DND-41 (cell line): ENCODE data around the gene GDF9.

Source experiments
- ATAC-seq: fragments of 200-7000 bp; cut with Tn5 transposase; 3 replicates; pipeline ENCODE4 v1.9.1; 2021; ENCODE audit warnings: low read depth; ENCODE audit not compliant: insufficient read depth
- DNase-seq: peaks from one replicate; pipeline ENCODE4 v3.0.0-alpha.2; 2020
- H2AFZ ChIP-seq: 2 replicates; pipeline ENCODE4 v1.6.0; 2012; ENCODE audit warnings: low read depth, low read length
- H3K27ac ChIP-seq: 2 replicates; pipeline ENCODE4 v1.5.1; 2012; ENCODE audit warnings: low read length, inconsistent platforms
- H3K27me3 ChIP-seq: fragments of 200-600 bp; sonication (generic); 2 replicates; pipeline ENCODE4 v1.6.0; 2012; ENCODE audit warnings: low read length, mild to moderate bottlenecking, inconsistent platforms; ENCODE audit not compliant: insufficient read depth, poor library complexity
- H3K36me3 ChIP-seq: 2 replicates; pipeline ENCODE4 v1.5.1; 2012; ENCODE audit warnings: low read length, inconsistent platforms; ENCODE audit not compliant: insufficient read depth
- H3K4me1 ChIP-seq: 2 replicates; pipeline ENCODE4 v1.5.1; 2012; ENCODE audit warnings: mild to moderate bottlenecking, low read length; ENCODE audit not compliant: insufficient read depth
- H3K4me2 ChIP-seq: 2 replicates; pipeline ENCODE4 v1.6.0; 2012; ENCODE audit warnings: mild to moderate bottlenecking, moderate library complexity, low read length, inconsistent platforms; ENCODE audit not compliant: insufficient read depth
- H3K4me3 ChIP-seq, 2 experiments: fragments of 200-600 bp in 1 of 2; shearing (Covaris generic) in 1 of 2; 2 replicates each; pipeline ENCODE4 v1.5.1; 2012 to 2016; ENCODE audit warnings: inconsistent platforms in 2 of 2, low read length in 2 of 2, mild to moderate bottlenecking in 2 of 2, low read depth in 1 of 2, moderate library complexity in 1 of 2
- H3K79me2 ChIP-seq: 2 replicates; pipeline ENCODE4 v1.6.0; 2012; ENCODE audit warnings: low read length, inconsistent platforms; ENCODE audit not compliant: insufficient read depth
- H3K9ac ChIP-seq: 2 replicates; pipeline ENCODE4 v1.6.0; 2012; ENCODE audit warnings: low read depth, mild to moderate bottlenecking, inconsistent platforms, low read length, moderate library complexity
- H3K9me3 ChIP-seq: 2 replicates; pipeline ENCODE4 v1.5.1; 2012; ENCODE audit warnings: low read length, moderate library complexity, mild to moderate bottlenecking, inconsistent platforms; ENCODE audit not compliant: insufficient read depth, severe bottlenecking
- H4K20me1 ChIP-seq: 2 replicates; pipeline ENCODE4 v1.6.0; 2012; ENCODE audit warnings: low read length; ENCODE audit not compliant: insufficient read depth
- CTCF ChIP-seq: IDR thresholded peaks from 2 replicates; pipeline ENCODE4 v1.5.1; 2012; ENCODE audit warnings: borderline replicate concordance, low read length, moderate library complexity, mild to moderate bottlenecking; ENCODE audit not compliant: poor library complexity, severe bottlenecking; ENCODE audit errors: extremely low read depth
- EZH2 ChIP-seq: IDR thresholded peaks from 3 replicates; pipeline ENCODE4 v1.6.1; 2012; ENCODE audit warnings: borderline replicate concordance, low read depth, mild to moderate bottlenecking, moderate library complexity, low read length, inconsistent platforms; ENCODE audit not compliant: severe bottlenecking

GDF9 gene

GRCh38 chr5:132816554-132816953 lies 49.7 kb downstream of the GDF9 start:
- H3K27ac ChIP-seq, result no peak overlapping the region
- no peaks in the 10 kb centered on the region for H3K79me2 ChIP-seq
- DNase-seq (no peak), ATAC-seq (no peak)
- H3K4me1 ChIP-seq, result no peaks in the 10 kb centered on the region
- no peak overlapping the region for H3K4me2 ChIP-seq
- peaks cover 3% of the 10 kb centered on the region for H3K27me3 ChIP-seq
- TF ChIP-seq CTCF, result no peak
- TF ChIP-seq EZH2, result no peak
- H4K20me1 ChIP-seq, result no peaks in the 10 kb centered on the region
- H3K36me3 ChIP-seq, result no peaks in the 10 kb centered on the region
- H3K9me3 ChIP-seq, result no peaks in the 10 kb centered on the region
- H3K9ac ChIP-seq, result no peak overlapping the region
- H2AFZ ChIP-seq, result no peak overlapping the region
- no peak overlapping the region for H3K4me3 ChIP-seq

GRCh38 chr5:132816083-132816482 lies 50.2 kb downstream of the GDF9 start:
- TF ChIP-seq EZH2 (no peak), CTCF (no peak)
- no peak overlapping the region for H2AFZ ChIP-seq
- no peaks in the 10 kb centered on the region for H3K79me2 ChIP-seq
- H3K9me3 ChIP-seq, result no peaks in the 10 kb centered on the region
- no peak for DNase-seq
- no peak overlapping the region for H3K4me2 ChIP-seq
- peaks cover 3% of the 10 kb centered on the region for H3K27me3 ChIP-seq
- H3K36me3 ChIP-seq, result no peaks in the 10 kb centered on the region
- H4K20me1 ChIP-seq, result no peaks in the 10 kb centered on the region
- no peaks in the 10 kb centered on the region for H3K4me1 ChIP-seq
- no peak overlapping the region for H3K9ac ChIP-seq
- ATAC-seq, result no peak
- no peak overlapping the region for H3K27ac ChIP-seq
- H3K4me3 ChIP-seq, result no peak overlapping the region

GRCh38 chr5:132815454-132815853 lies 50.8 kb downstream of the GDF9 start:
- H3K27ac ChIP-seq, result no peak overlapping the region
- ATAC-seq, result no peak

More at GRCh38 chr5:132815454-132815853, 50.8 kb downstream of the GDF9 start:
- Histone ChIP-seq H3K9ac (no peak overlapping the region), H3K27me3 (peaks cover 3% of the 10 kb centered on the region), H3K4me3 (no peak overlapping the region), H3K79me2 (no peaks in the 10 kb centered on the region), H3K9me3 (no peaks in the 10 kb centered on the region), H3K4me2 (no peak overlapping the region), H2AFZ (no peak overlapping the region), H3K36me3 (no peaks in the 10 kb centered on the region), H4K20me1 (no peaks in the 10 kb centered on the region), H3K4me1 (no peaks in the 10 kb centered on the region)
- no peak for TF ChIP-seq EZH2
- no peak for TF ChIP-seq CTCF
- DNase-seq, result no peak
